DOHH2 (cell line): ENCODE results near the gene GNL1.

Experiments used
- H3F3A ChIP-seq: fragments of 200-600 bp; sonication (generic), shearing (Covaris generic); 2 replicates; pipeline ENCODE4 v1.6.0; 2016; ENCODE audit warnings: antibody characterized with exemption, mild to moderate bottlenecking; ENCODE audit not compliant: control insufficient read depth, insufficient read depth
- H3K27ac ChIP-seq: fragments of 200-600 bp; sonication (generic); 2 replicates; pipeline ENCODE4 v1.5.1; 2014; ENCODE audit warnings: low read depth, mild to moderate bottlenecking, low read length, moderate library complexity
- H3K27me3 ChIP-seq: fragments of 200-600 bp; sonication (generic); 2 replicates; pipeline ENCODE4 v1.6.1; 2014; ENCODE audit warnings: mild to moderate bottlenecking, low read length, mixed read lengths; ENCODE audit not compliant: control insufficient read depth
- H3K36me3 ChIP-seq: fragments of 200-600 bp; sonication (generic); 2 replicates; pipeline ENCODE4 v1.6.1; 2014; ENCODE audit warnings: mild to moderate bottlenecking, low read length, moderate library complexity, mixed read lengths; ENCODE audit not compliant: control insufficient read depth
- H3K4me1 ChIP-seq: fragments of 200-600 bp; sonication (generic); 2 replicates; pipeline ENCODE4 v1.6.1; 2014; ENCODE audit warnings: mild to moderate bottlenecking, low read length, mixed read lengths; ENCODE audit not compliant: control insufficient read depth
- H3K4me2 ChIP-seq: fragments of 200-600 bp; sonication (generic); 2 replicates; pipeline ENCODE4 v1.6.0; 2014; ENCODE audit warnings: mild to moderate bottlenecking, low read length, moderate library complexity
- H3K4me3 ChIP-seq: fragments of 200-600 bp; sonication (generic); 2 replicates; pipeline ENCODE4 v1.5.1; 2014; ENCODE audit warnings: mild to moderate bottlenecking, low read length, mixed read lengths
- H3K79me2 ChIP-seq: fragments of 200-600 bp; sonication (generic); 2 replicates; pipeline ENCODE4 v1.6.1; 2014; ENCODE audit warnings: mild to moderate bottlenecking, low read length, mixed read lengths; ENCODE audit not compliant: control insufficient read depth
- H3K9me2 ChIP-seq: fragments of 200-600 bp; sonication (generic); replicated peaks from 2 replicates; pipeline ENCODE4 v1.6.1; 2014; ENCODE audit warnings: mild to moderate bottlenecking, low read length, mixed read lengths; ENCODE audit not compliant: control insufficient read depth
- H3K9me3 ChIP-seq: fragments of 200-600 bp; sonication (generic); 2 replicates; pipeline ENCODE4 v1.6.1; 2014; ENCODE audit warnings: antibody characterized with exemption, low read length, mixed read lengths; ENCODE audit not compliant: control insufficient read depth, insufficient read depth
- H4K20me1 ChIP-seq: fragments of 200-600 bp; sonication (generic); 2 replicates; pipeline ENCODE4 v1.6.0; 2014; ENCODE audit warnings: low read depth, mild to moderate bottlenecking, antibody characterized with exemption, low read length, moderate library complexity; ENCODE audit not compliant: control insufficient read depth, insufficient read depth
- EZH2phosphoT487 ChIP-seq: fragments of 200-600 bp; sonication (generic); IDR thresholded peaks from 2 replicates; pipeline ENCODE4 v1.6.1; 2017; ENCODE audit warnings: borderline replicate concordance, mild to moderate bottlenecking, antibody characterized with exemption, low read length, moderate library complexity, mixed read lengths
- TF ChIP-seq, protein P1 (sequence below): fragments of 200-600 bp; sonication (generic); IDR thresholded peaks from one replicate; pipeline ENCODE4 v1.5.1; 2014; ENCODE audit warnings: antibody characterized with exemption, mild to moderate bottlenecking, low read depth, low read length; ENCODE audit not compliant: poor library complexity, severe bottlenecking

GNL1 gene

DNA sequence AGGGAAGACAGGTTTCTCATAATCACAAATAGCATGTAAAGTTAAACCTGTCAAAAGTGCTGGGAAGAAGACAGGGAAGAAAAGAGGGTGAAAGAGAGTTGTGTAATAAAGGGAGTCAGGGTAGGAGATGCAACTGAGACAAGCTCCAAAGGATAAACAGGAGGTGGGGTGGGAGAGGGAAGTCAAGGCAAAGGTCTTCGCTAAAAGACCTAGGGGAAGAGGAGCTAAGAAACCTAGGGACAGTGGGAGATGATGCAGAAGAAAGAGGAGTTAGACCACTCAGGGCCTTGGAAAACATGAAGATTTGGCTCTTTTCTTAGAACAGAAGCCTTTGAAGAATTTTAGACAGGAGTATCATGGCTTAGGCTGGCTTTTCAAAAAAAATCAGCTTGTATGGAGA is 7.8 kb upstream of the GNL1 start:
- Histone ChIP-seq H4K20me1 (no peaks in the 10 kb centered on the region; the same call in 1 of the 2 replicates), H3K4me3 (no peak overlapping the region), H3F3A (peaks cover 6% of the 10 kb centered on the region), H3K36me3 (peaks cover 36% of the 10 kb centered on the region), H3K4me1 (no peaks in the 10 kb centered on the region), H3K27ac (no peak overlapping the region), H3K9me2 (no peaks in the 10 kb centered on the region), H3K4me2 (no peak overlapping the region), H3K79me2 (peaks cover 22% of the 10 kb centered on the region), H3K27me3 (no peaks in the 10 kb centered on the region), H3K9me3 (no peaks in the 10 kb centered on the region)
- TF ChIP-seq, protein P1, sequence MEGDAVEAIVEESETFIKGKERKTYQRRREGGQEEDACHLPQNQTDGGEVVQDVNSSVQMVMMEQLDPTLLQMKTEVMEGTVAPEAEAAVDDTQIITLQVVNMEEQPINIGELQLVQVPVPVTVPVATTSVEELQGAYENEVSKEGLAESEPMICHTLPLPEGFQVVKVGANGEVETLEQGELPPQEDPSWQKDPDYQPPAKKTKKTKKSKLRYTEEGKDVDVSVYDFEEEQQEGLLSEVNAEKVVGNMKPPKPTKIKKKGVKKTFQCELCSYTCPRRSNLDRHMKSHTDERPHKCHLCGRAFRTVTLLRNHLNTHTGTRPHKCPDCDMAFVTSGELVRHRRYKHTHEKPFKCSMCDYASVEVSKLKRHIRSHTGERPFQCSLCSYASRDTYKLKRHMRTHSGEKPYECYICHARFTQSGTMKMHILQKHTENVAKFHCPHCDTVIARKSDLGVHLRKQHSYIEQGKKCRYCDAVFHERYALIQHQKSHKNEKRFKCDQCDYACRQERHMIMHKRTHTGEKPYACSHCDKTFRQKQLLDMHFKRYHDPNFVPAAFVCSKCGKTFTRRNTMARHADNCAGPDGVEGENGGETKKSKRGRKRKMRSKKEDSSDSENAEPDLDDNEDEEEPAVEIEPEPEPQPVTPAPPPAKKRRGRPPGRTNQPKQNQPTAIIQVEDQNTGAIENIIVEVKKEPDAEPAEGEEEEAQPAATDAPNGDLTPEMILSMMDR = no peak
- no peak for TF ChIP-seq EZH2phosphoT487

GRCh38 chr6:30562470-30563425 is 6.5 kb upstream of the GNL1 start:
- no peaks in the 10 kb centered on the region for H3K27me3 ChIP-seq
- H4K20me1 ChIP-seq = peaks cover 10% of the 10 kb centered on the region; the same call in 1 of the 2 replicates
- H3F3A ChIP-seq = peaks cover 9% of the 10 kb centered on the region
- peaks cover 48% of the 10 kb centered on the region for H3K36me3 ChIP-seq
- H3K27ac ChIP-seq = no peak overlapping the region
- no peaks in the 10 kb centered on the region for H3K9me2 ChIP-seq
- no peaks in the 10 kb centered on the region for H3K9me3 ChIP-seq
- peaks cover 36% of the 10 kb centered on the region for H3K79me2 ChIP-seq
- H3K4me1 ChIP-seq = peaks cover 11% of the 10 kb centered on the region
- H3K4me3 ChIP-seq = no peak overlapping the region
- TF ChIP-seq, protein P1 = no peak
- TF ChIP-seq EZH2phosphoT487 = no peak
- no peak overlapping the region for H3K4me2 ChIP-seq

GRCh38 chr6:30560930-30561329 is 4.6 kb upstream of the GNL1 start:
- H3K27me3 ChIP-seq = no peaks in the 10 kb centered on the region
- H3F3A ChIP-seq = peaks cover 12% of the 10 kb centered on the region
- H3K79me2 ChIP-seq = peaks cover 43% of the 10 kb centered on the region
- peaks cover 12% of the 10 kb centered on the region for H3K4me1 ChIP-seq
- no peak overlapping the region for H3K4me3 ChIP-seq
- H3K4me2 ChIP-seq = no peak overlapping the region
- H3K9me3 ChIP-seq = no peaks in the 10 kb centered on the region
- no peak overlapping the region for H3K27ac ChIP-seq
- no peak for TF ChIP-seq EZH2phosphoT487
- TF ChIP-seq, protein P1 = no peak
- peaks cover 55% of the 10 kb centered on the region for H3K36me3 ChIP-seq
- H3K9me2 ChIP-seq = no peaks in the 10 kb centered on the region
- H4K20me1 ChIP-seq = peaks cover 12% of the 10 kb centered on the region; the same call in 1 of the 2 replicates
